ENCODE results near the gene VASN.

VASN gene

DNA sequence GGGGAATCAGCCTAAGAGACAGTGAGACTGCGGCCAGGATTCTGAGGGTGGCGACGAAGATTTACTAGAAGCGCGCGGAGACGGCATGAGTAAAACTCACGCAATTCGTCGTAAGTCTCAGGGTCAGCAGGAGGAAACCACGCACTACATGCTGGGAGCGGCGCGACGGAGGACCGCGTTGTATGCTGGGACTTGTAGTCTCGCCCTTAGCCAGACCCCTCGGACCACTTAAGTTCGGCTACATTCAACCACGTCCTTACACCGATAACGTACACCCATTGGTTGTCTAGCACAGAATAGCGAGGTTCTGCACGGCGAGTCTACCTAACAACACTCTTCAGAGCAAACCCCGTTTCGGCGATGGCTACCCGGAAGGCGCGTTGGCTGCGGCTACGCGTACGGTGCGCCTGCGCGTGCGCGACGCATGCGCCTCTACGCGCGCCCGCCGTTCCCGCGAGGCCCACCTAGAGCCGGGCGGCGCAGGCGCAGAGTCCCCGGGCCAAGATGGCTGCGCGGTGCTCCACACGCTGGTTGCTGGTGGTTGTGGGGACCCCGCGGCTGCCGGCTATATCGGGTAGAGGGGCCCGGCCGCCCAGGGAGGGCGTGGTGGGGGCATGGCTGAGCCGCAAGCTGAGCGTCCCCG lies 53.9 kb downstream of the VASN start, which contains the start of gene DNAJA3:
TSS of gene DNAJA3 (plus strand) at position 491 of the 643 bp plus-strand sequence. CDS start at position 505, 14 bp downstream.
- H3K36me3 ChIP-seq (ENCODE audit: control insufficient read depth, insufficient read depth, low read length) = peaks cover 4% of the 10 kb centered on the region
- TF ChIP-seq, protein P1, sequence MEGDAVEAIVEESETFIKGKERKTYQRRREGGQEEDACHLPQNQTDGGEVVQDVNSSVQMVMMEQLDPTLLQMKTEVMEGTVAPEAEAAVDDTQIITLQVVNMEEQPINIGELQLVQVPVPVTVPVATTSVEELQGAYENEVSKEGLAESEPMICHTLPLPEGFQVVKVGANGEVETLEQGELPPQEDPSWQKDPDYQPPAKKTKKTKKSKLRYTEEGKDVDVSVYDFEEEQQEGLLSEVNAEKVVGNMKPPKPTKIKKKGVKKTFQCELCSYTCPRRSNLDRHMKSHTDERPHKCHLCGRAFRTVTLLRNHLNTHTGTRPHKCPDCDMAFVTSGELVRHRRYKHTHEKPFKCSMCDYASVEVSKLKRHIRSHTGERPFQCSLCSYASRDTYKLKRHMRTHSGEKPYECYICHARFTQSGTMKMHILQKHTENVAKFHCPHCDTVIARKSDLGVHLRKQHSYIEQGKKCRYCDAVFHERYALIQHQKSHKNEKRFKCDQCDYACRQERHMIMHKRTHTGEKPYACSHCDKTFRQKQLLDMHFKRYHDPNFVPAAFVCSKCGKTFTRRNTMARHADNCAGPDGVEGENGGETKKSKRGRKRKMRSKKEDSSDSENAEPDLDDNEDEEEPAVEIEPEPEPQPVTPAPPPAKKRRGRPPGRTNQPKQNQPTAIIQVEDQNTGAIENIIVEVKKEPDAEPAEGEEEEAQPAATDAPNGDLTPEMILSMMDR (IDR thresholded peaks at IDR 0.05; ENCODE audit: insufficient read depth, low read length, poor library complexity, severe bottlenecking) = no peak
- peak; percentile 97 for DNase-seq (ENCODE audit: extremely low read depth, insufficient read length)
- H3K4me3 ChIP-seq (replicated peaks; ENCODE audit: low read depth, low read length) = peak within 1 kb of the TSS; percentile 78
- no peaks in the 10 kb centered on the region for H3K27me3 ChIP-seq (replicated peaks; ENCODE audit: control insufficient read depth, insufficient read depth, low read length)

DNA sequence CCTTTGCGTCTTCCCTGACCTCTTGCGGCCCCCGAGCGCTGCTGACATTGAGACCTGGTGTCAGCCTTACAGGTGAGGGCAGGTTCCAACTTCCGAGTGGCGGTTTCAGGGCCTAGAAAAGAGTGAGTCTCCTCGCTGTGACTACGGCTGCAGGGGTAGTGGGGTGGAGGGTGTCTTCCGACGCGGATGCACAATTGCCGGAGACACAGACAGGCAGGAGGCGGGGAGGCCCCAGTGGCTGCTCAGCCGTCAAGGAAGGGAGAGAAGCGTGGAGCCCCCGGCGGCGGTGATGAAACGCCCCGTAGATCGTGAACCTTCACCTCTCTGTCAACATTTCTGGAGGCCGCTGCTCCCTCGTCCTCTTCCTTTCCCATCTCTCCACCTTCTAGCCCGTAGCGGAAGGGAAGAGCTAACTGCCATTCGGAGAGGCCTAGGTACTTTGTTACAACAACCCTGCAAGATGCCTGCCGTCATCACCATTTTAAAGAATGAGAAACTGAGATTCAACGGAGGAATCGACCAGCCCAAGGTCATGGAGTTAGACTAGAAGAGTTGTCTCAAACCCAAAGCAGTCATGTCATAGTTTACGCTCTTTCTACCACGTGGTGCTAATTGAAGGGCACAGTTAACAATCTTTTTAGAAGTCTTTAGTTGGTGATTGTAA lies 54.5 kb downstream of the VASN start:
- TF ChIP-seq, protein P1 (IDR thresholded peaks at IDR 0.05; ENCODE audit: insufficient read depth, low read length, poor library complexity, severe bottlenecking) = peak; percentile 5
- peaks cover 4% of the 10 kb centered on the region for H3K36me3 ChIP-seq (ENCODE audit: control insufficient read depth, insufficient read depth, low read length)
- no peak for DNase-seq (ENCODE audit: extremely low read depth, insufficient read length)
- peak overlapping the region; percentile 78 for H3K4me3 ChIP-seq (replicated peaks; ENCODE audit: low read depth, low read length)
- no peaks in the 10 kb centered on the region for H3K27me3 ChIP-seq (replicated peaks; ENCODE audit: control insufficient read depth, insufficient read depth, low read length)

- peaks cover 4% of the 10 kb centered on the region for H3K36me3 ChIP-seq (ENCODE audit: control insufficient read depth, insufficient read depth, low read length)
Observed at GRCh38 chr16:4426722-4427372, 55.2 kb downstream of the VASN start.

GRCh38 chr16:4428500-4428899 lies 56.9 kb downstream of the VASN start:
- H3K36me3 ChIP-seq (ENCODE audit: control insufficient read depth, insufficient read depth, low read length) = peaks cover 4% of the 10 kb centered on the region
- H3K27me3 ChIP-seq (replicated peaks; ENCODE audit: control insufficient read depth, insufficient read depth, low read length) = no peaks in the 10 kb centered on the region
- H3K4me3 ChIP-seq (replicated peaks; ENCODE audit: low read depth, low read length) = no peak overlapping the region
- TF ChIP-seq, protein P1 (IDR thresholded peaks at IDR 0.05; ENCODE audit: insufficient read depth, low read length, poor library complexity, severe bottlenecking) = no peak
- DNase-seq (ENCODE audit: extremely low read depth, insufficient read length) = no peak

More at GRCh38 chr16:4426722-4427372, 55.2 kb downstream of the VASN start:
- TF ChIP-seq, protein P1 (IDR thresholded peaks at IDR 0.05; ENCODE audit: insufficient read depth, low read length, poor library complexity, severe bottlenecking) = no peak
- DNase-seq (ENCODE audit: extremely low read depth, insufficient read length) = no peak
- Histone ChIP-seq H3K27me3 (replicated peaks; ENCODE audit: control insufficient read depth, insufficient read depth, low read length) (no peaks in the 10 kb centered on the region), H3K4me3 (replicated peaks; ENCODE audit: low read depth, low read length) (peak overlapping the region; percentile 78)

GRCh38 chr16:4431023-4431422 lies 59.4 kb downstream of the VASN start:
- TF ChIP-seq, protein P1 (IDR thresholded peaks at IDR 0.05; ENCODE audit: insufficient read depth, low read length, poor library complexity, severe bottlenecking) = no peak
- no peak for DNase-seq (ENCODE audit: extremely low read depth, insufficient read length)
- Histone ChIP-seq H3K36me3 (ENCODE audit: control insufficient read depth, insufficient read depth, low read length) (peaks cover 9% of the 10 kb centered on the region), H3K4me3 (replicated peaks; ENCODE audit: low read depth, low read length) (no peak overlapping the region), H3K27me3 (replicated peaks; ENCODE audit: control insufficient read depth, insufficient read depth, low read length) (no peaks in the 10 kb centered on the region)

All from GM06990 (cell line).